Bronchial epithelial cell (primary cell): ENCODE data around the gene ADGRL3. TPM values are rescaled to one million over a fixed set of nuclear protein-coding genes. Genes with fewer than 3 reads are reported as not detected.

Source experiments
- DNase-seq: peaks from one replicate; pipeline ENCODE4 v3.0.0-alpha.2; 2010; ENCODE audit warnings: low read depth
- FAIRE-seq: peaks from 2 replicates; lab custom pipeline; 2011; peaks lifted over from hg19 to GRCh38; lab: Jason Lieb, UNC
- H3K27me3 ChIP-seq: 2 replicates; pipeline ENCODE4 v1.5.1; 2011; ENCODE audit warnings: low read length; ENCODE audit not compliant: control insufficient read depth, insufficient read depth
- H3K36me3 ChIP-seq: 2 replicates; pipeline ENCODE4 v1.5.1; 2011; ENCODE audit warnings: low read length; ENCODE audit not compliant: control insufficient read depth, insufficient read depth
- H3K4me3 ChIP-seq: 2 replicates; pipeline ENCODE4 v1.5.1; 2011; ENCODE audit warnings: mild to moderate bottlenecking, low read depth, low read length, control low read depth
- total RNA-seq: library from RNA; depleted of rRNA; stranded (reverse); fragments of >200 nt; gene quantifications from 2 replicates; pipeline ENCODE4 v1.2.1, GENCODE V29; 2014
- TF ChIP-seq, protein P1 (sequence below): IDR thresholded peaks from 2 replicates; pipeline ENCODE4 v1.5.1; 2011; ENCODE audit warnings: mild to moderate bottlenecking, moderate library complexity, low read length, control low read depth, inconsistent platforms; ENCODE audit not compliant: insufficient read depth, severe bottlenecking

Gene ADGRL3
- total RNA-seq, 1 donor from 2014 or later, result under 0.01 TPM

DNA sequence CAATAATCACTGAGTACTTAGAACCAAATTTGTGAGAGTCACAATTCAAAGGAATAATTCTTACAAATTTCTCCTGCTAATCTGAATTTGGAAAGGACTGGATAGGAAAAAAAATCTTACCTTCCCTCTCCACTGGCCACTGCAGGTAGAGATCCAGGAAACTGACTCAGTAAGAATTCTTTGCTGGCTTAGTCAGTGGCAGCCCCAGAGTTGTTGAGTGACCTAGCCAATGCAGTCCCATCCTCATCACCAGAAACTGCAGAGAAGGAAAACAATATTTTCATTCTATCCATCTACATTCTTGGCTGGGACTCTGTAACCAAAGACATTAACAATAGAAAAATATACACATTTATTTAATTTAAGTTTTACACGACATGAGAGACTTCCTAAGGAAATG lies 572.0 kb downstream of the ADGRL3 start:
- peak; percentile 74 for DNase-seq

DNA sequence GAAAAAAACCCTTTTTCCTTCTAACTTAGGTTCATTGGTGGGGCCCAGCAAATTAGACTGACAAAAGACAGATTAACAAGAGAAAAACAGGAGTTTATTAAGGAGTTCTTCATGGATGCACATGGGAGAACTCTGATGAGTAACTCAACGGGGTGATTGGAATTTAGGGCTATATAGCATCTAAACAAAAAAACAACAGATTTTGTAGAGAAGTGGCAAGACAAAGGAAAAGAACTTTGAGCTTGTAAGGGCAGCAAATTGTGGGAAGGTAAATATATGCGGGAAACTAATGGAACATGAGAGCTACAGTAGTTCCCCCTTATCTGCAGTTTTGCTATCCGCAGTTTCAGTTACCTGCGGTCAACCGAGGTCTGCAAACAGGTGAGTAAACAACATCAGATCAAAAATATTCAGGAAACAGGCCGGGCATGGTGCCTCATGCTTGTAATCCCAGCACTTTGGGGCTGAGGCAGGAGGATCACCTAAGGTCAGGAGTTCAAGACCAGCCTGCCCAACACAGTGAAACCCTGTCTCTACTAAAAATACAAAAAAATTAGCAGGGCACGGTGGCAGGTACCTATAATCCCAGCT lies 573.6 kb downstream of the ADGRL3 start:
- Histone ChIP-seq H3K27me3 (no peaks in the 10 kb centered on the region), H3K36me3 (no peaks in the 10 kb centered on the region), H3K4me3 (no peak overlapping the region)
- FAIRE-seq, result no peak
- TF ChIP-seq, protein P1, sequence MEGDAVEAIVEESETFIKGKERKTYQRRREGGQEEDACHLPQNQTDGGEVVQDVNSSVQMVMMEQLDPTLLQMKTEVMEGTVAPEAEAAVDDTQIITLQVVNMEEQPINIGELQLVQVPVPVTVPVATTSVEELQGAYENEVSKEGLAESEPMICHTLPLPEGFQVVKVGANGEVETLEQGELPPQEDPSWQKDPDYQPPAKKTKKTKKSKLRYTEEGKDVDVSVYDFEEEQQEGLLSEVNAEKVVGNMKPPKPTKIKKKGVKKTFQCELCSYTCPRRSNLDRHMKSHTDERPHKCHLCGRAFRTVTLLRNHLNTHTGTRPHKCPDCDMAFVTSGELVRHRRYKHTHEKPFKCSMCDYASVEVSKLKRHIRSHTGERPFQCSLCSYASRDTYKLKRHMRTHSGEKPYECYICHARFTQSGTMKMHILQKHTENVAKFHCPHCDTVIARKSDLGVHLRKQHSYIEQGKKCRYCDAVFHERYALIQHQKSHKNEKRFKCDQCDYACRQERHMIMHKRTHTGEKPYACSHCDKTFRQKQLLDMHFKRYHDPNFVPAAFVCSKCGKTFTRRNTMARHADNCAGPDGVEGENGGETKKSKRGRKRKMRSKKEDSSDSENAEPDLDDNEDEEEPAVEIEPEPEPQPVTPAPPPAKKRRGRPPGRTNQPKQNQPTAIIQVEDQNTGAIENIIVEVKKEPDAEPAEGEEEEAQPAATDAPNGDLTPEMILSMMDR, result no peak
- no peak for DNase-seq

More for the DNA sequence above, 572.0 kb downstream of the ADGRL3 start:
- TF ChIP-seq, protein P1, result no peak
- no peak for FAIRE-seq
- no peak overlapping the region for H3K4me3 ChIP-seq
- no peaks in the 10 kb centered on the region for H3K27me3 ChIP-seq
- H3K36me3 ChIP-seq, result no peaks in the 10 kb centered on the region

DNA sequence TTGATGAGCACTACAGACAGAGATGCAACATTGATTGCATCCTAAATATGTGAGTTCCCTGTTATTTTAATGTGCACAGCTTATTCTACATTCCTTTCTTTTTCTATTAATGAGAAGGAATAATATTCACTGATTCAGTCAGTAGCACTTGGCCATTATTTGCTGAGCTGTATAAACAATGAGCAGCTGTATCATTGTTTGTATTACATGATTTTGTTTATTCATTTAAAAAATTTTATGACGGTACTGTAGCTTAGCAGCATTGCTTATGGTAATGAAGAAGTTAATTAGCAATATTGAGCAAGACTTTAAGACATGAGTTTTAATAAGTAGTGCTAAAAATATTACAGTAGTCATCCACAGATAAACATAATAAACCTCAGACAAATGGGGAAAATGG lies 582.0 kb downstream of the ADGRL3 start:
- FAIRE-seq (no peak), DNase-seq (no peak)
- TF ChIP-seq, protein P1, result no peak
- H3K27me3 ChIP-seq, result no peaks in the 10 kb centered on the region
- no peaks in the 10 kb centered on the region for H3K36me3 ChIP-seq
- H3K4me3 ChIP-seq, result no peak overlapping the region

DNA sequence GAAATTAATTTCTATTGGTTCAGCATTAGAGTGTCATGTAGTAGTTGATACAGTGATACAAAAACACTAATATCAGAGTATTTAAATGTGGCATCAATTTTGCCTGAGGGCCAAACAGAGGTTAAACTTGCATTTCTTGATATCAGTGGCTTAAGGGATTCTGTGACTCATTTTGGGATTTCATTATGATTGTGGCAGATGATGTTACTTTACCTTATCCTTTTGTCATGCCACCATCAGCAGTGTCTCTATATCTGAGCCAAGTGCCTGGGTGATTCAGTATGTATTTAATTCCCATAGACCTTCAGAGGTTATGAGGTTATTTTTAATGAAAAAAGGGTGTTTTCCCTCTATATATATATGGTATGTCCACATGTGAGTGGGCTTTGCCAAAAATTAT lies 582.9 kb downstream of the ADGRL3 start:
- TF ChIP-seq, protein P1, result no peak

DNA sequence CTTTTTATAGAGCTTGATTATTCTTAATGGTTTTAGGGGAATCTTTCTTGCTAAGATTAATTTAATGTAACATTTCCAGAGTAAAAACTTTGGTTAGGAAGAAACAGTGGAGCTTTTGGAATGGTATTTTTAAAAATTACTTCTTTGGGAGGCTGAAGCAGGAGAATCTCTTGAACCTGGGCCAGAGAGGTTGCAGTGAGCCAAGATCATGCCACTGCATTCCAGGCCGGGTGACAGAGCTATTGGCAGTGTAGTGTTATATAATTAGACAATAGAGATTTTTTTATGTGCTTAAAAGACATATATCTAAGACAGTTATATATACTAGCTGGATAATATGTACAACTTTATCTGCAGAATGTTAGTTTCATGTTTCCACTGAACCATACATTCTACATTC lies 585.6 kb downstream of the ADGRL3 start:
- no peaks in the 10 kb centered on the region for H3K36me3 ChIP-seq
- no peak overlapping the region for H3K4me3 ChIP-seq
- H3K27me3 ChIP-seq, result no peaks in the 10 kb centered on the region
- FAIRE-seq (no peak), DNase-seq (no peak)
- TF ChIP-seq, protein P1, result no peak

More for the DNA sequence above, 582.9 kb downstream of the ADGRL3 start:
- Histone ChIP-seq H3K4me3 (no peak overlapping the region), H3K27me3 (no peaks in the 10 kb centered on the region), H3K36me3 (no peaks in the 10 kb centered on the region)
- DNase-seq, result peak; percentile 22
- no peak for FAIRE-seq

DNA sequence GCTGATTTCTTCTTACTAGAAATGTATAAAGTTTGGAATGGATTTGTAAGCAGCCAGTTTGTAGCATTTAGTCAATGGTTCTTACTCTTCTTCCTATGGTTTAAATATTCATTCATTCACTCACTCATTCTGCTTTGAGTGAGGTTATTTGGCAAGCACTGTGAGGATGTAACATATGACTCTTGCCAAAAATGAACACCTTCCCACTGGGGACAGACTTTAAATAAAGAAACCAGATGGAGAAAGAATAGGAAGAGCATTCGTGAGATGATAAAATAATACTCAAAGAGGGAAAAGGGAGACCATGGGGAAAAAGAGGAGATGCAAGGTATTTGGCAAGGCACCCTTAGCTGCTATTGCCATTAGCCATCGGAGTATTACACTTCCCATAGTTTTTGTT lies 586.1 kb downstream of the ADGRL3 start:
- DNase-seq, result no peak
- no peak for FAIRE-seq

More for the DNA sequence above, 586.1 kb downstream of the ADGRL3 start:
- Histone ChIP-seq H3K27me3 (no peaks in the 10 kb centered on the region), H3K36me3 (no peaks in the 10 kb centered on the region), H3K4me3 (no peak overlapping the region)
- TF ChIP-seq, protein P1, result no peak
